K562 (cell line): Measurements from ENCODE around the gene PCAT6. TPM values are rescaled to one million over a fixed set of nuclear protein-coding genes. Genes with fewer than 3 reads are reported as not detected.

Source experiments
- ATAC-seq: fragments of 200-7000 bp; cut with Tn5 transposase; 3 replicates; pipeline ENCODE4 v1.9.1; 2020; ENCODE audit warnings: moderate library complexity
- BruUV-seq: library from RNA; stranded (reverse); fragments of 400-500 nt; replicated peaks from 2 replicates; lab custom pipeline; 2021; lab: Mats Ljungman, UMichigan
- CTCF ChIA-PET: fragments of 300-600 bp; formaldehyde crosslinking; extraction: SDS; loops from one replicate; lab custom pipeline; 2021; ENCODE audit warnings: low intra/inter-chr PET ratio; lab: Yijun Ruan, JAX
- POLR2A ChIA-PET: fragments of 300-600, 350-650 bp; sonication (Branson Sonifier 250); formaldehyde crosslinking; extraction: SDS; loops from one replicate; lab custom pipeline; 2021; ENCODE audit warnings: antibody characterized with exemption, inconsistent platforms; lab: Yijun Ruan, JAX
- DNase-seq, 4 experiments: peaks; one replicate each; pipeline versions ENCODE4 v3.0.0 to v3.0.0-alpha.2; 2011 to 2018; ENCODE audit warnings: low spot score in 3 of 4, mixed read lengths in 3 of 4; ENCODE audit errors: extremely low read depth in 1 of 4
- FAIRE-seq: peaks from 2 replicates; lab custom pipeline; 2011; peaks lifted over from hg19 to GRCh38; lab: Jason Lieb, UNC
- H2AFZ ChIP-seq: 2 replicates; pipeline ENCODE4 v1.6.0; 2011; ENCODE audit warnings: low read depth, low read length, control low read depth, inconsistent platforms
- H3K27ac ChIP-seq: fragments of 200-600 bp; 3 replicates; pipeline ENCODE4 v1.8.0; 2011; ENCODE audit warnings: low read depth, mild to moderate bottlenecking, control low read depth, inconsistent platforms, low read length, moderate library complexity, mixed read lengths; ENCODE audit errors: extremely low read depth
- H3K27me3 ChIP-seq, 2 experiments: fragments of 300-600 bp in 1 of 2; 2 replicates in 1 of 2; 3 replicates in 1 of 2; pipeline versions ENCODE4 v1.6.0 to v1.8.0; 2011; ENCODE audit warnings: inconsistent platforms in 2 of 2, low read length in 2 of 2, mild to moderate bottlenecking in 1 of 2, mixed read lengths in 1 of 2, moderate library complexity in 1 of 2; ENCODE audit not compliant: control insufficient read depth in 2 of 2, insufficient read depth in 2 of 2
- H3K36me3 ChIP-seq: fragments of 300-600 bp; 3 replicates; pipeline ENCODE4 v1.8.0; 2011; ENCODE audit warnings: mild to moderate bottlenecking, low read length, inconsistent platforms; ENCODE audit not compliant: control insufficient read depth, insufficient read depth
- H3K4me1 ChIP-seq, 2 experiments: fragments of 200-600 bp in 1 of 2; replicated peaks in 1 of 2; 2 replicates in 1 of 2; 3 replicates in 1 of 2; pipeline versions ENCODE4 v1.5.1 to v1.8.0; 2011; ENCODE audit warnings: inconsistent platforms in 2 of 2, low read length in 2 of 2, mild to moderate bottlenecking in 1 of 2, mixed read lengths in 1 of 2, moderate library complexity in 1 of 2; ENCODE audit not compliant: control insufficient read depth in 2 of 2, insufficient read depth in 2 of 2
- H3K4me2 ChIP-seq: 2 replicates; pipeline ENCODE4 v1.6.1; 2011; ENCODE audit warnings: low read length, control low read depth, inconsistent platforms, mixed read lengths; ENCODE audit not compliant: insufficient read depth
- H3K4me3 ChIP-seq: fragments of 200-600 bp; sonication (generic), shearing (Covaris generic); 2 replicates; pipeline ENCODE4 v1.5.1; 2016; ENCODE audit warnings: control low read depth, inconsistent platforms
- H3K79me2 ChIP-seq: fragments of 200-600 bp; 3 replicates; pipeline ENCODE4 v1.8.0; 2011; ENCODE audit warnings: low read length, inconsistent platforms; ENCODE audit not compliant: control insufficient read depth, insufficient read depth
- H3K9ac ChIP-seq, 2 experiments: 2 replicates each; pipeline versions ENCODE4 v1.6.0 to v1.6.1; 2011; ENCODE audit warnings: low read depth in 2 of 2, low read length in 2 of 2, control low read depth in 1 of 2, inconsistent platforms in 1 of 2, mild to moderate bottlenecking in 1 of 2, mixed read lengths in 1 of 2; ENCODE audit not compliant: insufficient read depth in 1 of 2
- H3K9me1 ChIP-seq: one replicate; pipeline ENCODE4 v1.6.0; 2011; ENCODE audit warnings: inconsistent platforms, mild to moderate bottlenecking, low read length, moderate library complexity; ENCODE audit not compliant: control insufficient read depth, insufficient read depth
- H3K9me3 ChIP-seq: replicated peaks from 2 replicates; pipeline ENCODE4 v1.5.1; 2011; ENCODE audit warnings: low read depth, low read length, inconsistent platforms; ENCODE audit not compliant: control insufficient read depth, insufficient read depth
- H4K20me1 ChIP-seq: replicated peaks from 2 replicates; pipeline ENCODE4 v1.6.1; 2011; ENCODE audit warnings: low read length, inconsistent platforms, mixed read lengths; ENCODE audit not compliant: control insufficient read depth, insufficient read depth
- CBX2 ChIP-seq: fragments of 200-600 bp; sonication (generic); IDR thresholded peaks from one replicate; pipeline ENCODE4 v1.6.1; 2012; ENCODE audit warnings: mild to moderate bottlenecking, low read length, inconsistent platforms; ENCODE audit not compliant: insufficient read depth, poor library complexity, severe bottlenecking
- CXXC5 ChIP-seq: fragments of 250-450 bp; sonication (Bioruptor Pico); IDR thresholded peaks from 2 replicates; pipeline ENCODE4 v1.8.0; 2022; ENCODE audit warnings: inconsistent platforms, mild to moderate bottlenecking, moderate library complexity
- EGR1 ChIP-seq: fragments of 450-650 bp; conservative IDR thresholded peaks from 2 replicates; pipeline ENCODE4 v1.6.1; 2017; ENCODE audit warnings: mild to moderate bottlenecking
- FOXK1 ChIP-seq: sonication (generic); formaldehyde crosslinking; IDR thresholded peaks from 2 replicates; pipeline ENCODE4 v1.8.0; 2022; ENCODE audit warnings: missing genetic modification reagents, mild to moderate bottlenecking, borderline replicate concordance
- HDAC2 ChIP-seq: fragments of 450-650 bp; IDR thresholded peaks from 2 replicates; pipeline ENCODE4 v1.6.1; 2016; ENCODE audit warnings: mild to moderate bottlenecking
- IRF9 ChIP-seq: fragments of 450-650 bp; IDR thresholded peaks from 2 replicates; pipeline ENCODE4 v1.6.1; 2016; ENCODE audit warnings: missing biosample characterization, missing genetic modification characterization
- MAFK ChIP-seq: IDR thresholded peaks from 2 replicates; pipeline ENCODE4 v1.6.1; 2011; ENCODE audit warnings: low read length, improper control_type of control experiment
- MCM3 ChIP-seq: fragments of 450-650 bp; IDR thresholded peaks from 2 replicates; pipeline ENCODE4 v1.6.1; 2016
- MIER1 ChIP-seq: fragments of 450-650 bp; IDR thresholded peaks from 2 replicates; pipeline ENCODE4 v1.6.1; 2016; ENCODE audit warnings: antibody characterized with exemption, mild to moderate bottlenecking, low read depth
- MYNN ChIP-seq, 2 experiments: sonication (generic); formaldehyde crosslinking in 1 of 2; IDR thresholded peaks; 2 replicates each; pipeline versions ENCODE4 v1.5.0 to v1.6.1; 2016 to 2020; ENCODE audit warnings: antibody characterized with exemption in 1 of 2, missing genetic modification reagents in 1 of 2
- SMARCA4 ChIP-seq: fragments of 450-650 bp; IDR thresholded peaks from 2 replicates; pipeline ENCODE4 v1.6.1; 2016
- SNAPC5 ChIP-seq: fragments of 250-450 bp; sonication (Bioruptor Pico); IDR thresholded peaks from 2 replicates; pipeline ENCODE4 v1.8.0; 2021; ENCODE audit warnings: moderate library complexity, mild to moderate bottlenecking, inconsistent platforms
- THAP12 ChIP-seq: fragments of 250-450 bp; sonication (Bioruptor Pico); IDR thresholded peaks from 2 replicates; pipeline ENCODE4 v1.9.0; 2021; ENCODE audit warnings: mild to moderate bottlenecking, inconsistent platforms
- ZBTB8A ChIP-seq: fragments of 450-650 bp; IDR thresholded peaks from 2 replicates; pipeline ENCODE4 v1.6.1; 2018; ENCODE audit warnings: mild to moderate bottlenecking, moderate library complexity; ENCODE audit not compliant: partially characterized antibody
- ZFX ChIP-seq: sonication (generic); formaldehyde crosslinking; IDR thresholded peaks from 2 replicates; pipeline ENCODE4 v1.8.0; 2022; ENCODE audit warnings: mild to moderate bottlenecking, missing genetic modification reagents, moderate library complexity
- ZNF133 ChIP-seq: fragments of 250-450 bp; sonication (Bioruptor Pico); IDR thresholded peaks from 2 replicates; pipeline ENCODE4 v1.4.0; 2020; ENCODE audit warnings: mild to moderate bottlenecking
- ZNF174 ChIP-seq: fragments of 250-450 bp; sonication (Bioruptor Pico); IDR thresholded peaks from 2 replicates; pipeline ENCODE4 v1.4.0; 2020; ENCODE audit warnings: mild to moderate bottlenecking
- ZNF263 ChIP-seq: sonication (generic); formaldehyde crosslinking; IDR thresholded peaks from 2 replicates; pipeline ENCODE4 v1.8.0; 2022; ENCODE audit warnings: mild to moderate bottlenecking, missing genetic modification reagents, borderline replicate concordance
- ZNF586 ChIP-seq: fragments of 450-650 bp; formaldehyde crosslinking; conservative IDR thresholded peaks from 2 replicates; pipeline ENCODE4 v1.4.0; 2020; ENCODE audit warnings: mild to moderate bottlenecking, moderate library complexity
- WGBS: fragments of 100-300 bp; shearing (Covaris generic); methylation state at CpG from one replicate; pipeline ENCODE4 v1.1.6; 2016; ENCODE audit warnings: low coverage, mixed read lengths; ENCODE audit not compliant: insufficient coverage; ENCODE audit errors: missing lambda C conversion rate; 5-methylcytosine and 5-hydroxymethylcytosine counted together
- in situ Hi-C: fragments of 300-500 bp; cut with MboI; formaldehyde crosslinking; loops from 4 replicates; pipeline ENCODE4 v1.15.0; 2018; ENCODE audit warnings: inconsistent platforms, mixed read lengths
- intact Hi-C: fragments of 100-400 bp; cut with micrococcal nuclease; formaldehyde crosslinking; loops from 2 replicates; pipeline ENCODE4 v1.14.2; 2022
- polyA plus RNA-seq, 8 experiments: library from polyadenylated mRNA; depleted of rRNA in 4 of 8; stranded (reverse) in 5 of 8; unstranded in 3 of 8; fragments of >200 nt; fragmentation: Nextera tagmentation in 2 of 8; fragmentation: Illumina TruSeq in 1 of 8; extraction: Ambion mirVana in 2 of 8; extraction: Trizol in 1 of 8; gene quantifications; 2 replicates each; pipeline versions ENCODE4 v1.2.1 to v1.2.3, GENCODE V29; 2011 to 2014; ENCODE audit warnings: inconsistent platforms in 1 of 8, missing spikeins in 1 of 8
- total RNA-seq, 7 experiments: library from RNA; depleted of rRNA in 6 of 7; stranded (reverse); fragments of >200 nt in 6 of 7; fragmentation: Illumina TruSeq in 2 of 7; extraction: Trizol in 2 of 7; gene quantifications; 2 replicates each; pipeline versions ENCODE4 v1.2.1 to v1.2.3, GENCODE V29; 2011 to 2021; ENCODE audit warnings: low replicate concordance in 1 of 7

Gene PCAT6
- total and polyA plus RNA-seq, 9 of the 15 experiments (the other 6 are each of a cell fraction or from before 2014, with no cell fraction given), result 0.25 to 2.4 (median 0.54) TPM; not detected in 1

- intact Hi-C loops, result loop anchor here (10.0 kb wide), 1 partner anchor 648 kb away; no protein-coding TSS in a partner anchor
- peak in 2 of 4 experiments; percentile 53 for DNase-seq
- ChIA-PET POLR2A (interaction anchor here (0.6 to 1.6 kb wide), 11 partner anchors 9 to 878 kb away, joined by 3 to 7 read pairs (median 4); partner anchors contain the start of gene TMEM183A), CTCF (no interaction called here)
- Histone ChIP-seq H3K27me3 (no peaks in the 10 kb centered on the region), H3K9me3 (no peaks in the 10 kb centered on the region), H3K27ac (peak overlapping the region; percentile 90), H3K36me3 (peaks cover 10% of the 10 kb centered on the region; the same call in 1 of the 3 replicates), H3K9me1 (no peaks in the 10 kb centered on the region), H3K4me3 (no peak overlapping the region; the same call in 1 of the 2 replicates), H3K79me2 (peaks cover 99% of the 10 kb centered on the region), H4K20me1 (no peaks in the 10 kb centered on the region; the same call in 1 of the 2 replicates), H3K4me1 (peaks cover 16 to 25% of the 10 kb centered on the region in 2 experiments; a peak in 4 of 5 replicates), H2AFZ (peak overlapping the region; percentile 53; the same call in 1 of the 2 replicates), H3K4me2 (peak overlapping the region; percentile 91), H3K9ac (peak overlapping the region; percentile 58 to 75)
- WGBS, result 27% methylated on average over 15 of the region's 15 CpGs
- no peak for ATAC-seq
- in situ Hi-C loops, result no loop called here
- FAIRE-seq, result no peak
- BruUV-seq, result no TSS peak
- TF ChIP-seq ZNF263 (CRISPR knock-in tag) (no peak), SMARCA4 (0 out of 2 replicates have a peak, but pooled peaks have one; percentile 67), ZBTB8A (no peak), FOXK1 (no peak), ZNF133 (CRISPR knock-in tag) (no peak), MYNN (IDR thresholded peaks at IDR 0.05) (no peak), MYNN (CRISPR knock-in tag; IDR thresholded peaks at IDR 0.05) (no peak), CBX2 (no peak), MCM3 (no peak), MAFK (peak; percentile 39; the same call in 1 of the 2 replicates), THAP12 (CRISPR knock-in tag) (no peak), EGR1 (peak; percentile 49; the same call in 1 of the 2 replicates), HDAC2 (peak; percentile 33; the same call in 1 of the 2 replicates), ZNF586 (CRISPR knock-in tag) (no peak), MIER1 (no peak), ZNF174 (no peak), CXXC5 (peak; percentile 30; the same call in 1 of the 2 replicates), SNAPC5 (no peak), ZFX (CRISPR knock-in tag) (peak; percentile 37; the same call in 1 of the 2 replicates), IRF9 (tag) (no peak)
These were observed 7.5 kb upstream of the PCAT6 start for GRCh38 chr1:202802998-202803932.
